IMR-90 (cell line): ENCODE measurements around the gene SPAG8. TPM values are rescaled to one million over a fixed set of nuclear protein-coding genes. Genes with fewer than 3 reads are reported as not detected.

Experiments used
- ATAC-seq: fragments of 200-7000 bp; cut with Tn5 transposase; 2 replicates; pipeline ENCODE4 v1.9.1; 2020; ENCODE audit warnings: low read depth, mild to moderate bottlenecking, moderate library complexity
- BruUV-seq: library from RNA; stranded (reverse); fragments of 400-500 nt; replicated peaks from 2 replicates; lab custom pipeline; 2021; lab: Mats Ljungman, UMichigan
- CTCF ChIA-PET: fragments of 300-600 bp; formaldehyde crosslinking; extraction: SDS; loops from one replicate; lab custom pipeline; 2021; ENCODE audit warnings: antibody characterized with exemption; lab: Yijun Ruan, JAX
- POLR2A ChIA-PET: fragments of 300-600 bp; sonication (Branson Sonifier 250); formaldehyde crosslinking; loops from one replicate; lab custom pipeline; 2022; ENCODE audit warnings: antibody characterized with exemption; ENCODE audit not compliant: unreplicated experiment; lab: Charles Lee
- DNase-seq: peaks from one replicate; pipeline ENCODE4 v3.0.0; 2013
- H2AFZ ChIP-seq: replicated peaks from 2 replicates; pipeline ENCODE3; 2013; ENCODE audit warnings: low read length, mild to moderate bottlenecking; ENCODE audit not compliant: poor library complexity
- H2AK5ac ChIP-seq: 2 replicates; pipeline ENCODE4 v1.6.1; 2013; ENCODE audit warnings: low read depth, low read length, inconsistent platforms
- H2AK9ac ChIP-seq: replicated peaks from 2 replicates; pipeline ENCODE3; 2013; ENCODE audit warnings: mild to moderate bottlenecking, low read depth, low read length, moderate library complexity; ENCODE audit not compliant: poor library complexity
- H2BK120ac ChIP-seq: 2 replicates; pipeline ENCODE4 v1.6.1; 2013; ENCODE audit warnings: low read depth, low read length, inconsistent platforms
- H2BK15ac ChIP-seq: 3 replicates; pipeline ENCODE4 v1.6.1; 2013; ENCODE audit warnings: low read depth, low read length, inconsistent platforms
- H2BK20ac ChIP-seq: 2 replicates; pipeline ENCODE4 v1.6.1; 2013; ENCODE audit warnings: low read depth, mild to moderate bottlenecking, inconsistent platforms, low read length, moderate library complexity
- H2BK5ac ChIP-seq: 2 replicates; pipeline ENCODE4 v1.6.1; 2013; ENCODE audit warnings: mild to moderate bottlenecking, low read depth, low read length, inconsistent platforms; ENCODE audit not compliant: poor library complexity, severe bottlenecking
- H3K14ac ChIP-seq: replicated peaks from 2 replicates; pipeline ENCODE4 v1.6.1; 2013; ENCODE audit warnings: low read depth, low read length, inconsistent platforms
- H3K18ac ChIP-seq: 2 replicates; pipeline ENCODE4 v1.6.1; 2013; ENCODE audit warnings: low read depth, low read length, control low read depth
- H3K23ac ChIP-seq: 2 replicates; pipeline ENCODE4 v1.6.1; 2013; ENCODE audit warnings: low read depth, low read length, inconsistent platforms
- H3K27ac ChIP-seq: 2 replicates; pipeline ENCODE4 v1.5.1; 2013; ENCODE audit warnings: mild to moderate bottlenecking, control low read depth, low read length; ENCODE audit not compliant: insufficient read depth
- H3K27me3 ChIP-seq: 2 replicates; pipeline ENCODE4 v1.6.1; 2013; ENCODE audit warnings: low read length; ENCODE audit not compliant: control insufficient read depth, insufficient read depth
- H3K36me3 ChIP-seq: 2 replicates; pipeline ENCODE4 v1.6.1; 2013; ENCODE audit warnings: low read length, mixed read lengths; ENCODE audit not compliant: control insufficient read depth, insufficient read depth
- H3K4ac ChIP-seq: 2 replicates; pipeline ENCODE4 v1.6.1; 2013; ENCODE audit warnings: low read depth, low read length, inconsistent platforms
- H3K4me1 ChIP-seq: 2 replicates; pipeline ENCODE4 v1.6.1; 2013; ENCODE audit warnings: low read length, mixed read lengths; ENCODE audit not compliant: control insufficient read depth, insufficient read depth
- H3K4me2 ChIP-seq: 2 replicates; pipeline ENCODE4 v1.6.1; 2013; ENCODE audit warnings: low read depth, mild to moderate bottlenecking, control low read depth, low read length, moderate library complexity
- H3K4me3 ChIP-seq: 2 replicates; pipeline ENCODE4 v1.5.1; 2013; ENCODE audit warnings: low read depth, mild to moderate bottlenecking, control low read depth, low read length, moderate library complexity; ENCODE audit not compliant: insufficient read depth
- H3K56ac ChIP-seq: 2 replicates; pipeline ENCODE4 v1.6.1; 2013; ENCODE audit warnings: low read length, inconsistent platforms; ENCODE audit not compliant: insufficient read depth; ENCODE audit errors: extremely low read depth
- H3K79me1 ChIP-seq, 2 experiments: 2 replicates each; pipeline ENCODE4 v1.6.1; 2013; ENCODE audit warnings: low read length in 2 of 2, inconsistent platforms in 1 of 2, low read depth in 1 of 2
- H3K9ac ChIP-seq: 2 replicates; pipeline ENCODE4 v1.6.1; 2013; ENCODE audit warnings: low read depth, low read length, control low read depth
- H3K9me1 ChIP-seq: 2 replicates; pipeline ENCODE4 v1.6.1; 2013; ENCODE audit warnings: low read length, inconsistent platforms; ENCODE audit not compliant: insufficient read depth
- H3K9me3 ChIP-seq: 2 replicates; pipeline ENCODE4 v1.6.1; 2013; ENCODE audit warnings: low read length; ENCODE audit not compliant: control insufficient read depth, insufficient read depth
- H4K20me1 ChIP-seq: 2 replicates; pipeline ENCODE4 v1.6.1; 2013; ENCODE audit warnings: low read length, inconsistent platforms; ENCODE audit not compliant: insufficient read depth
- H4K5ac ChIP-seq: 2 replicates; pipeline ENCODE4 v1.6.1; 2013; ENCODE audit warnings: mild to moderate bottlenecking, low read depth, low read length, control low read depth
- H4K8ac ChIP-seq, 2 experiments: 2 replicates each; pipeline ENCODE4 v1.6.1; 2013; ENCODE audit warnings: low read depth in 2 of 2, low read length in 2 of 2, control low read depth in 1 of 2, inconsistent platforms in 1 of 2
- H4K91ac ChIP-seq: 2 replicates; pipeline ENCODE4 v1.6.1; 2013; ENCODE audit warnings: low read depth, low read length, inconsistent platforms; ENCODE audit not compliant: insufficient read depth
- CHD1 ChIP-seq: IDR thresholded peaks from 2 replicates; pipeline ENCODE4 v1.6.1; 2012; ENCODE audit warnings: low read depth, low read length, improper control_type of control experiment
- MAFK ChIP-seq: IDR thresholded peaks from 2 replicates; pipeline ENCODE4 v1.6.1; 2012; ENCODE audit warnings: low read depth, low read length, improper control_type of control experiment
- MAZ ChIP-seq: IDR thresholded peaks from 2 replicates; pipeline ENCODE4 v1.6.1; 2012; ENCODE audit warnings: low read depth, mild to moderate bottlenecking, low read length, improper control_type of control experiment, moderate library complexity, borderline replicate concordance
- POLR2A ChIP-seq: IDR thresholded peaks from 2 replicates; pipeline ENCODE4 v1.6.1; 2012; ENCODE audit warnings: mild to moderate bottlenecking, low read depth, low read length
- RAD21 ChIP-seq: IDR thresholded peaks from 2 replicates; pipeline ENCODE4 v1.6.1; 2012; ENCODE audit warnings: low read length, improper control_type of control experiment
- RFX5 ChIP-seq: IDR thresholded peaks from 2 replicates; pipeline ENCODE4 v1.8.0; 2012; ENCODE audit warnings: low read depth, mild to moderate bottlenecking, low read length, moderate library complexity
- WGBS, 2 experiments: methylation state at CpG; one replicate each; pipeline versions ENCODE4 v1.1.5 to v1.1.7; 2013; ENCODE audit warnings: missing lambda C conversion rate in 2 of 2; ENCODE audit not compliant: insufficient read length in 1 of 2; ENCODE audit errors: extremely low coverage in 2 of 2; 5-methylcytosine and 5-hydroxymethylcytosine counted together
- dilution Hi-C: fragments of 300-500 bp; cut with HindIII; formaldehyde crosslinking; loops from one replicate; pipeline ENCODE4 v1.14.3; 2018; ENCODE audit warnings: low sequenced_read_pairs; ENCODE audit not compliant: unreplicated experiment
- in situ Hi-C: fragments of 300-500 bp; cut with MboI; formaldehyde crosslinking; loops from 3 replicates; pipeline ENCODE4 v1.14.3; 2019; ENCODE audit warnings: low sequenced_read_pairs, inconsistent platforms, mixed read lengths
- intact Hi-C: fragments of 100-400 bp; cut with micrococcal nuclease; formaldehyde crosslinking; loops from 2 replicates; pipeline ENCODE4 v1.10.0; 2022
- polyA plus RNA-seq, 3 experiments: library from polyadenylated mRNA; depleted of rRNA; stranded (reverse); fragments of >200 nt; gene quantifications; 2 replicates each; pipeline ENCODE4 v1.2.3, GENCODE V29; 2012; ENCODE audit warnings: low replicate concordance in 1 of 3
- total RNA-seq: library from RNA; depleted of rRNA; stranded (reverse); fragments of >200 nt; gene quantifications from 2 replicates; pipeline ENCODE4 v1.2.3, GENCODE V29; 2012
- TF ChIP-seq, protein P1 (sequence below): fragments of 150-350 bp; IDR thresholded peaks from 2 replicates; pipeline ENCODE4 v1.6.1; 2017; ENCODE audit warnings: mild to moderate bottlenecking, antibody characterized with exemption, low read length, low read depth

Gene SPAG8
- total and polyA plus RNA-seq, 2 of the 4 experiments (the other 2 are of a cell fraction) = 0.72 to 0.84 TPM

DNA sequence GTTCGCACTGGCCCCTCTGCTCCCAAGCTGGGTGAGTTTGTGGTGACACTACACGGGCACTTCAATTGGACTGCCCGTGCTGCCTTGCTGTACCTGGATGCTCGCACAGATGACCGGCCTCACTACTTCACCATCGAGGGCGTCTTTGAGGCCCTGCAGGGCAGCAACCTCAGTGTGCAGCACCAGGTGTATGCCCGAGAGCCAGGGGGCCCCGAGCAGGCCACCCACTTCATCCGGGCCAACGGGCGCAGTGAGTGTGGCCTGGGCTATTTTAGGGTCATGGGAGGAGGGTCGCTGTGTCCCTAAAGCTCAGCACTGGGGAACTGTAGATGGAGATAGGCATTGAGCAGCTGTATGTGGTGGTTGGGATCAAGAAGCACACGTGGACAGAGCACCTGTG lies 19.2 kb downstream of the SPAG8 start:
- peak overlapping the region; percentile 82 for H2AK9ac ChIP-seq
- H3K9me1 ChIP-seq = peaks cover 42% of the 10 kb centered on the region
- no TSS peak for BruUV-seq
- peak overlapping the region; percentile 93 for H3K14ac ChIP-seq
- no peak overlapping the region for H3K27ac ChIP-seq
- H4K20me1 ChIP-seq = no peaks in the 10 kb centered on the region
- intact Hi-C loops = no loop called here
- no peak overlapping the region for H3K56ac ChIP-seq
- peak overlapping the region; percentile 66 for H2AK5ac ChIP-seq
- peak overlapping the region in 1 of 2 experiments; percentile 44; a peak in 1 of 4 replicates for H4K8ac ChIP-seq
- no peaks in the 10 kb centered on the region for H3K36me3 ChIP-seq
- no peaks in the 10 kb centered on the region for H3K27me3 ChIP-seq
- ATAC-seq (no peak), DNase-seq (no peak)
- no peak for TF ChIP-seq CHD1
- no peak for TF ChIP-seq POLR2A
- no peak for TF ChIP-seq MAFK
- TF ChIP-seq RFX5 = no peak
- no peak for TF ChIP-seq RAD21
- no peak for TF ChIP-seq MAZ
- TF ChIP-seq, protein P1, sequence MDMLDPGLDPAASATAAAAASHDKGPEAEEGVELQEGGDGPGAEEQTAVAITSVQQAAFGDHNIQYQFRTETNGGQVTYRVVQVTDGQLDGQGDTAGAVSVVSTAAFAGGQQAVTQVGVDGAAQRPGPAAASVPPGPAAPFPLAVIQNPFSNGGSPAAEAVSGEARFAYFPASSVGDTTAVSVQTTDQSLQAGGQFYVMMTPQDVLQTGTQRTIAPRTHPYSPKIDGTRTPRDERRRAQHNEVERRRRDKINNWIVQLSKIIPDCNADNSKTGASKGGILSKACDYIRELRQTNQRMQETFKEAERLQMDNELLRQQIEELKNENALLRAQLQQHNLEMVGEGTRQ = no peak
- peak overlapping the region; percentile 21 for H3K4ac ChIP-seq
- H3K4me2 ChIP-seq = peak overlapping the region; percentile 98
- no peak overlapping the region for H3K18ac ChIP-seq
- peak overlapping the region; percentile 56; the same call in 1 of the 2 replicates for H3K9ac ChIP-seq
- dilution Hi-C loops = no loop called here
- H3K4me3 ChIP-seq = peak overlapping the region; percentile 27
- peaks cover 28% of the 10 kb centered on the region for H3K4me1 ChIP-seq
- 86% methylated on average over 8 of the region's 14 CpGs; no CpG with 5 or more reads in 1 of the 2 experiments for WGBS, 2 experiments
- peak overlapping the region; percentile 1; the same call in 1 of the 2 replicates for H4K91ac ChIP-seq
- peak overlapping the region; percentile 76 for H2AFZ ChIP-seq
- H2BK15ac ChIP-seq = 0 out of 3 replicates have a peak overlapping the region, but pooled peaks have one; percentile 6
- H3K23ac ChIP-seq = peak overlapping the region; percentile 91
- no peak overlapping the region; the same call in 1 of the 2 replicates for H2BK20ac ChIP-seq
- no peak overlapping the region for H4K5ac ChIP-seq
- no peaks in the 10 kb centered on the region for H3K9me3 ChIP-seq
- H2BK5ac ChIP-seq = no peak overlapping the region
- in situ Hi-C loops = no loop called here
- ChIA-PET POLR2A (no interaction called here), CTCF (no interaction called here)
- H3K79me1 ChIP-seq = peaks cover 27 to 61% of the 10 kb centered on the region in 2 experiments
- peak overlapping the region; percentile 13; the same call in 1 of the 2 replicates for H2BK120ac ChIP-seq
